Keratinocyte (primary cell): ENCODE results near the gene THTPA.

ENCODE experiments used
- EZH2 ChIP-seq: IDR thresholded peaks from one replicate; pipeline ENCODE4 v1.6.1; 2012; ENCODE audit warnings: inconsistent platforms, mild to moderate bottlenecking, low read length, moderate library complexity
- TF ChIP-seq, protein P1 (sequence below), 3 experiments: IDR thresholded peaks in 1 of 3; conservative IDR thresholded peaks in 1 of 3; optimal IDR thresholded peaks in 1 of 3; 2 replicates in 2 of 3; 3 replicates in 1 of 3; pipeline versions ENCODE3 to v1.5.1; 2011; ENCODE audit warnings: low read length in 3 of 3, mild to moderate bottlenecking in 3 of 3, moderate library complexity in 2 of 3, control low read depth in 1 of 3, inconsistent platforms in 1 of 3; ENCODE audit not compliant: insufficient read depth in 2 of 3; ENCODE audit errors: extremely low read depth in 1 of 3

DNA sequence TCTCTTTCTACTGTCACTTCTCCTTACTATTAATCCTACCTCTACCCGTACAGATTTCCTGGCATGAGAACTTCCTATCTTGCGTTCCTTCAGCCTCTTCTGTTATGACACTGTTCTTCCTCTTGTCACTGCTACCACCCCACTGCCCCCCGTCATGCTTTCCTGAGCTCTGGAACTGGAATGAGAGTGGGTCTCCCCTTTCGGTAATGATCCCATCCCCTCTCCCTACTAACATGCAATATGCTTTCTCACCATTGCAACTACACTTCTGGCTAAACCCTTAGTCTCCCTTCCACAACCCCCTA lies 16.4 kb downstream of the THTPA start:
- TF ChIP-seq, protein P1, sequence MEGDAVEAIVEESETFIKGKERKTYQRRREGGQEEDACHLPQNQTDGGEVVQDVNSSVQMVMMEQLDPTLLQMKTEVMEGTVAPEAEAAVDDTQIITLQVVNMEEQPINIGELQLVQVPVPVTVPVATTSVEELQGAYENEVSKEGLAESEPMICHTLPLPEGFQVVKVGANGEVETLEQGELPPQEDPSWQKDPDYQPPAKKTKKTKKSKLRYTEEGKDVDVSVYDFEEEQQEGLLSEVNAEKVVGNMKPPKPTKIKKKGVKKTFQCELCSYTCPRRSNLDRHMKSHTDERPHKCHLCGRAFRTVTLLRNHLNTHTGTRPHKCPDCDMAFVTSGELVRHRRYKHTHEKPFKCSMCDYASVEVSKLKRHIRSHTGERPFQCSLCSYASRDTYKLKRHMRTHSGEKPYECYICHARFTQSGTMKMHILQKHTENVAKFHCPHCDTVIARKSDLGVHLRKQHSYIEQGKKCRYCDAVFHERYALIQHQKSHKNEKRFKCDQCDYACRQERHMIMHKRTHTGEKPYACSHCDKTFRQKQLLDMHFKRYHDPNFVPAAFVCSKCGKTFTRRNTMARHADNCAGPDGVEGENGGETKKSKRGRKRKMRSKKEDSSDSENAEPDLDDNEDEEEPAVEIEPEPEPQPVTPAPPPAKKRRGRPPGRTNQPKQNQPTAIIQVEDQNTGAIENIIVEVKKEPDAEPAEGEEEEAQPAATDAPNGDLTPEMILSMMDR (optimal IDR thresholded peaks at IDR 0.05 in 1 of 3, IDR thresholded peaks at IDR 0.05 in 1 of 3, conservative IDR thresholded peaks at IDR 0.05 in 1 of 3; ENCODE audit: extremely low read depth in 1 of 3, insufficient read depth in 2 of 3, low read length in 3 of 3), result no peak
- no peak for TF ChIP-seq EZH2
